ENCODE measurements around the gene RANBP1. TPM values are rescaled to one million over a fixed set of nuclear protein-coding genes. Genes with fewer than 3 reads are reported as not detected.

RANBP1 gene
- total RNA-seq, 1 donor, result 200 TPM

GRCh38 chr22:20160041-20160440, 44.1 kb downstream of the RANBP1 start:
- DNase-seq (ENCODE audit: low read depth), result no peak
- TF ChIP-seq CTCF (IDR thresholded peaks at IDR 0.05; ENCODE audit: insufficient read depth, low read depth, low read length), result no peak

GRCh38 chr22:20164863-20165262, 49.0 kb downstream of the RANBP1 start:
- DNase-seq (ENCODE audit: low read depth), result no peak
- no peak overlapping the region for H3K4me3 ChIP-seq (ENCODE audit: low read depth, low read length)
- TF ChIP-seq CTCF (IDR thresholded peaks at IDR 0.05; ENCODE audit: insufficient read depth, low read depth, low read length), result no peak

More at GRCh38 chr22:20160041-20160440, 44.1 kb downstream of the RANBP1 start:
- H3K4me3 ChIP-seq (ENCODE audit: low read depth, low read length), result no peak overlapping the region

GRCh38 chr22:20165421-20165820, 49.5 kb downstream of the RANBP1 start:
- no peak for TF ChIP-seq CTCF (IDR thresholded peaks at IDR 0.05; ENCODE audit: insufficient read depth, low read depth, low read length)
- no peak overlapping the region for H3K4me3 ChIP-seq (ENCODE audit: low read depth, low read length)
- DNase-seq (ENCODE audit: low read depth), result no peak

GRCh38 chr22:20165913-20166312, 50.0 kb downstream of the RANBP1 start:
- no peak for DNase-seq (ENCODE audit: low read depth)
- no peak overlapping the region for H3K4me3 ChIP-seq (ENCODE audit: low read depth, low read length)
- TF ChIP-seq CTCF (IDR thresholded peaks at IDR 0.05; ENCODE audit: insufficient read depth, low read depth, low read length), result no peak

DNA sequence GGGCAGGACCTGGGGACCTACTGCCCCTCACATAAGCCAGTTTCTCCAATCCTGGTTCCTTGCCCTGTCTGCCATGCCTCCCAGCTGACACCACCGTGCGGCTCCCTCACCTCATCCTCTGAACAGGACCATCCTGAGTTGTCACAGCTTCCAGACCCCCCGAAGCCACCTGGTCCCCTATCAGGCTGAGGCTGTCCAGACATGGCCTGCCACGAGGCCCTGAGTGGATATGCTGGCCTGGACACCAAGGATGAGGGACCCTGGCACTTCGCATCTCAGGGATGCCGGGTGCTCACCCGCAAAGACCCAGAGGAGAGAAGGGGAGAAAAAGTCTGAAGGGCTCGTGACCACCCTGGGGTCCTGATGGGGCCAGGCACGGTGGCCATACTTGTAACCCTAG, 50.8 kb downstream of the RANBP1 start:
- no peak overlapping the region for H3K4me3 ChIP-seq (ENCODE audit: low read depth, low read length)
- TF ChIP-seq CTCF (IDR thresholded peaks at IDR 0.05; ENCODE audit: insufficient read depth, low read depth, low read length), result no peak
- DNase-seq (ENCODE audit: low read depth), result no peak

DNA sequence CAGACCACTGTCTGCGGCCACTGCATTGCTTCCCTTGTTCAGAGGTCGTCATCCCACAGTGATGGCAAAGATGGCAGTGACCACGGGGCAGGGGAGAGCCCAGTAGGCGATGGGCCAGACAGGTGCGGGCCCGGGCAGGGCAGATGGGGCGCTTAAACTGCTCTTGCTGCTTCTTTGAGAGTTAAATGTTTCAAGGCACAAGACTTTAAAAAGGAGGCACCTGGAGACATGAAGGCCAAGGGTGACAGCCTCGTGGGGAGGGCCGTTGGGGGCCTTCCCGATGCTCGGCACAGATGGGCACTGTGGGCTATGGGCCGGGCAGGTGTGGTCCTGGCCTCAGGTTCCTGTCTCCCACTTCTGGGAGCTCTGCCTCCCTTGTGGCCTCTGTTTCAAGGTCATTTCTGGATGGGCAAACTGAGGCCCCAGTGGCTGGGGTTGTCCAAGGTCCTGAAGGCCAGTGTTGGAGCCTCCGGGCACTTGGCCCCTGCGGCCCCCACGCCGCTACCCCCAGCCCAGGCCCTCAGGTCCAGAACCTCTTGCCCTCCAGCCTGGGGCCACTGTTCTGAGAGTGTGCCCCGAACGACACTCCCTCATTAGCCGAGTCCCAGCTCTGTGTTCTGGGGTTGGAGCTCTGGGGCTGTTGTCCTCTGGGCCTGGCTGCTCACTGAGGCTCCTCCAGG, 51.9 kb downstream of the RANBP1 start:
- TF ChIP-seq CTCF (IDR thresholded peaks at IDR 0.05; ENCODE audit: insufficient read depth, low read depth, low read length), result no peak
- DNase-seq (ENCODE audit: low read depth), result no peak
- H3K4me3 ChIP-seq (ENCODE audit: low read depth, low read length), result no peak overlapping the region
